Head of caudate nucleus (tissue), 42 donors: ENCODE measurements around the gene PIGR.

Experiments used
- DNase-seq, 42 donors: peaks; one replicate each; pipeline versions ENCODE4 v3.0.0 to v3.0.0-alpha.2; 2020 to 2021; ENCODE audit warnings: mixed read lengths in 7 of 42
- intact Hi-C: fragments of 100-400 bp; cut with DNase I; formaldehyde crosslinking; loops from one replicate; pipeline ENCODE4 v1.15.0; 2022

Gene PIGR

GRCh38 chr1:206946261-206946660 lies at the start of gene PIGR:
PIGR (minus strand) TSS chr1:206946466; CDS start chr1:206940531, 5,935 bp downstream.
- DNase-seq = no peak
- intact Hi-C loops = no loop called here

DNA sequence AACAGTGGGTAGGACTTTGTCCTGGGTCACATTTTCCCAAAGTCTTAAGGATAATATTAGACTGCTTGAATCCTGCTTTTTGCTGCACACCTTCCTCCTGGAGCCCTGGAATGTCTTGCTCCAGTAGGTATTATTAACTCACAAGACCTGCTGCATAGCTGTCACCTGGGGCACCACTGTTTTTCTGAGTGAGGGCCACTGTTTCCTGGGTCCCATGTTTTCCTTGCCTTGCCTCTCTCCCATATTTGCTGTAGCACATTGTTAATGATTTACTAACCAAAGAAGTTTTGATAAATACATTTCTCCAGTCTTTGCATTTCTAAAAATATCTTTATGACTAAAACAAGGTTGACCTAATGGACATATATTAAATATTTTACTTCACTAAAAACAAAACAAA lies 46.5 kb upstream of the PIGR start:
- intact Hi-C loops = no loop called here
- DNase-seq = no peak

GRCh38 chr1:206987873-206988272 lies 41.6 kb upstream of the PIGR start:
- intact Hi-C loops = no loop called here
- no peak for DNase-seq

DNA sequence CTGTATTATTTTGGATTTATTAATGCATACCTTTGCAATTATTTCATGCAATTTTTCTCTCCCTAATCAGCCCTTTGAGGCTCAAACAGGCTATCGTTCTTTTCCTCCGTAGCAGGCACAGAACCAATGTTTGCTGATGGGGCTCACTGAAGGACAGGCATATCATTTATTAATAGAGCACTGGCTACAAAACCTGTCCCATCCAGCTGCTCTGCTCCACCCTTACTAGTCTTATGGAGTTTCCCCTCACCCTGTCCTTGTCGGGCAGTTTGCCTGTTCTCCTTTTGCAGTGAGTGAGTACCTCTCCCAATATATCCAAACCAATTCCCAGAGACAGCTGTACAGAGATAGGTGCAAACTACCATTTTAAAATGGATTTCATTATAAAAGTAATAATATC lies 40.6 kb upstream of the PIGR start:
- intact Hi-C loops = no loop called here
- DNase-seq = no peak

- DNase-seq = no peak
- intact Hi-C loops = no loop called here
These were observed 40.1 kb upstream of the PIGR start for GRCh38 chr1:206986402-206986801.

DNA sequence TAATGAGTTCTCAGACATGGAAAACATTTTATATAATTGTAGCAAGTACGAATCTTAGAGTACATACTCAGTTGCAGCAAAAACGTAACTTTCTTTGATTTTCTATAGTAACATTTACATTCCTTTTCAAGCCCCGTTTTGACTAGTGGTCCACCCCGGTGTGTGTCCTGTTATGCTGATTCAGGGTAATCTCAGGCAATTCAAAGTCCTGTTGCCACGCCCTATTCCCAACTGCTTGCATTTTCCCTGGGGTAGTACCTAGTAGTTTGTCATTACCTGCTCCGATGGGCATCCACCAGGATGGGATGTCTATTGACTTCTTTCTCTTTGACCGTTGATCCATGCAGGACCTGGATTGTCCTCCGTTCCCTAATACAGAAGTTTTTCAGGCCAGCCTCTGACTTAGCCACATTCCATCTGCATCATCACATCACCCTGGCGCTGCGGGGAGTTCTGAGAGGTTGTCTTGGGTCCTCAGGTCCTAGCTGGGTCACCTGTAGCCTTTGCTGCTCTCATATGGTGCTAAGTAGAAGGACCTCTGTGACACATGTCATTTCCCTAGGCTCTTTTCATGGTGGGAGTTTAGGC lies 39.0 kb upstream of the PIGR start:
- DNase-seq = no peak
- intact Hi-C loops = no loop called here

DNA sequence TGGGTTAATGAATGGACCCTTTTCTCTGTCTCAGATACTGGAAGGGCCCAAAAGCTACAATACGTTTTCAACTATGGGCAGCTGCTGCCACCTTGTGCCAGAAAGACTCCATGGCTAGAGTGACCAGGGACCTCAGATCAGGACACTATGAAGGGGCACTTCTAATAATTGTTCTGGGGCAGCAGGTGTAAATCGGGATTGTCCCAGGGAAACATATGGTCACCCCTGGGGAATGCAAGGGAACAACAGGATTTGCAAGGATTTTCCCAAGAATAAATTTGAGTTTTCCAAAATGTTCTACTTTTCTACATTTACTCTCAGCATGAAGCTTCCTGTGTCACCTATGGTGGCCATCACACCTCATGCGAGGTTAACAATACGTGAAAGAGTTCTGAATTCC lies 36.0 kb upstream of the PIGR start:
- peak in 41 of 42 donors; percentile 32 to 85 (median 66) for DNase-seq

GRCh38 chr1:206979379-206980043 lies 33.2 kb upstream of the PIGR start:
- DNase-seq = no peak
- intact Hi-C loops = no loop called here

More for the DNA sequence above, 36.0 kb upstream of the PIGR start:
- intact Hi-C loops = no loop called here

GRCh38 chr1:206978259-206978658 lies 32.0 kb upstream of the PIGR start:
- no peak for DNase-seq
- intact Hi-C loops = no loop called here

DNA sequence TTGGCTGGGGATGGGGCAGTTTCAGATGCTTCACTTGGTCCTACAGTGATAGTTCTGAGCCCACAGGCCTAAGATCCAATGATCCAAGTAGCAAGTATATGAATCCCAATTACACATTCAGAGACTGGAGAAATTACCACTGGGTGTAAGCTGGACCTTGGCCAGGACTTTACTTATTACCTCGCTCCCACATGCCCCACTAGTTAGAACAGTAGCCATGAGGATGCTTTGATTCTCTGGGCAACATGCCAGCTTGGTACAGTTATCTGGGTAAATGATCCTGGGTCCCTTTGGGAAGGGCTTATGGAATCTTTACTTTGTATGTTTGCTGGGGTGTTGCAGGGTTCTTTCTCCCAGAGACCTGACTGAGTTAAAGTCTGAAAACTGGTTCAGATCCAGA lies 29.0 kb upstream of the PIGR start:
- no peak for DNase-seq
- intact Hi-C loops = no loop called here

GRCh38 chr1:206974140-206974539 lies 27.9 kb upstream of the PIGR start:
- no peak for DNase-seq
- intact Hi-C loops = no loop called here

GRCh38 chr1:206972728-206973127 lies 26.5 kb upstream of the PIGR start:
- intact Hi-C loops = no loop called here
- DNase-seq = no peak

DNA sequence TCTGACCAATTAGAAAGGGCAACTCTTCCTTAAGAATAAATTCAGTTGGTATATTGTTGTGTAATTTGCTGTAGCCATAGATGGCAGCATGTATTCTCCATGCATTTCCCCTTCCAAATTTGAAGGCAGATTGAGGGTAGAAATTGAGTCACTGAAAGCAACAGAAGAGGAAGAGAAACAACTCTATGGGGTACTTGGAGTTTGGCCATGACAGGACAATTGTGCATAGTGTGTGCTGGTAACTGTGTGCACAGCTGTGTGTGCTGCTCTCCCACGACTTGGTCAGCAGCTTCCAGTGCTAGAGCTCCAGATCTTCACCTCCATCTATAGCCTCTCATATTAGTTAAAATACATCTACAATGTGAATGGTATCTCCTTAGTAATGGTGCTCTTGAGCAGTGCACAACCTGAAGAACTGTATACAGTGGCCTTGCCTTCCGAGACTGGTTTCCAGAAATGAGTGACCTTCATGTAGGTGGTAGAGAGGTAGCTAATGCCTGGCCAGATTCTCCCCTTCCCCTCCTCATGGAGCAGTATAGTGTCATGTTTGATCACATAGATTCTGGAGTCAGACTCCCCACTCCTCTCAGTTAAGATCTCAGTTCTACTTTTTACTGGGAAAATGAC lies 24.9 kb upstream of the PIGR start:
- intact Hi-C loops = no loop called here

GRCh38 chr1:206970446-206970845 lies 24.2 kb upstream of the PIGR start, which contains the start of gene FCAMR:
FCAMR (minus strand) TSS chr1:206970460; CDS start chr1:206970125, 335 bp downstream.
- no peak for DNase-seq
- intact Hi-C loops = no loop called here

More for the DNA sequence above, 24.9 kb upstream of the PIGR start:
- no peak for DNase-seq

- intact Hi-C loops = no loop called here
- DNase-seq = no peak
These were observed 22.8 kb upstream of the PIGR start for GRCh38 chr1:206969090-206969489.

- DNase-seq = peak in 2 of 42 donors; percentile 12 to 17
- intact Hi-C loops = no loop called here
These were observed 21.0 kb upstream of the PIGR start for GRCh38 chr1:206967096-206967849.

DNA sequence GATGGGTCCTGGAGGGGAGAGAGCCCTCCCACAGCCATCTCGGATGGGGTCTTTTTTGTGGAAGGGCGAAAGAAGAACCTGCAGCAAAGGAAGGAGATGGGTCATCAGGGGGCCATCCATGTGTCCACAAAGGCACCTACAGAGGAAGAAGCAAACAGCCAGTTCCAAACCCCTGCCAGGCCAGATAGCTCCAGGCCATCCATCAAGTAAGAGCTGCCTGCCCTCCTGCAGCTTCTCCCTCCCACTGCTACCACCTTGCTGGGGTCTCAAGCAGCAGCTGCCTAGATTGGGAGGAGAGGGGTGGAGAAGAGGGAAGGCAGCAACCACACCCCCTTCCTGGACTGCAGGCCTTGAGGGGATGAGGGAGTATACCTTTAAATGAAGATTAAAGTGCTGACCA lies 19.5 kb upstream of the PIGR start:
- intact Hi-C loops = no loop called here
- DNase-seq = no peak

DNA sequence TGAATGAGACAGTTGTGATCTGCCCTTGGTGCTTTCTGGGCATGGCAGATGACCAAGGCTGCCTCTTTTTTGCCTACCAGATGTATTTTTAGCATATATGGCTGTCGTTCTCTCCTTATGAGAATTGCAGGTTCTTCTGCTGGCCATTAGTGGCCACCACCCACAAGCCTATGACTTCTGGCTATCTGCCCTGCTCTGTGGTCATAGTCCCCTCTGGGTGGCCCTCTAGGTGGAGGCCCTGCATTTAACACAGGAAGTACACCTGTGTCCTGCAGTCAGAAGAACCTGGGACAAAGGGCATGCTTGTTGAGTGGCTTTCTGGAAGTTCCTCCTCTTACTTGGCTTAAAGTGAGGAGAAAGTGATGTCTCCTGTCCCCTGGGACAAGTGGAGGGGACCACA lies 17.5 kb upstream of the PIGR start:
- intact Hi-C loops = no loop called here

DNA sequence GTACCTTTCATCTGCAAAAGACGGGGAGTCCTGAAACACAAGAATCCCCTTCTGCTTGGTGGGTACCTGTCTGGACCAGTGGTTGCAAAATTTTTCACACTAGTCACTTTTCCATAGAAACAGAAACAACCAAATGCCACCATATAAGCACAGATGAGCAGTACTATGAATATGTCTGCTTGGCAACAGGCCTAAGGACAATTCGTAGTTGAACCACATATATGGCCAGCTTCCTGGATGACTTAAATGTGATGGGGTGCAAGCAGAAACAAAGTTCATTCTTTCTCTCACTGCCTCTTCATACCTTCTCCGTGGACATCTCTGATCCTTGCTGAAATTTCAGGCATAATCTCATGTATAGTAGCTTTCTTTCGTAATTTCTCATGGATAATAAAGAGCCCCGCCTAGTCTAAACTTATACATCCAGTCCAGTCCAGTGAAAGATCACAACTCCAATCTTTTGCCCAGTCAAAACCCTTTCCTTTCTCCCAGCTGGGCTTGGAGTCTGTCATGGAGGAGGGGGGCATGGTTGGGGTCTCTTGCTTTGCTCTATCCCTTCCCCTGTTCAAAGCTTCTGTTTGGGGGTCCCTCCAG lies 16.9 kb upstream of the PIGR start:
- no peak for DNase-seq
- intact Hi-C loops = no loop called here

More for the DNA sequence above, 17.5 kb upstream of the PIGR start:
- no peak for DNase-seq

GRCh38 chr1:206962272-206962671 lies 16.0 kb upstream of the PIGR start:
- intact Hi-C loops = no loop called here
- no peak for DNase-seq
